Ishikawa (cell line): ENCODE data around the gene CCDC8.

Experiments
- FOXM1 ChIP-seq: IDR thresholded peaks from 2 replicates; pipeline ENCODE4 v1.6.1; 2012; ENCODE audit warnings: low read depth, borderline replicate concordance
- TAF1 ChIP-seq: IDR thresholded peaks from 2 replicates; pipeline ENCODE4 v1.6.1; 2012; ENCODE audit warnings: low read depth, mild to moderate bottlenecking
- TCF12 ChIP-seq: IDR thresholded peaks from 2 replicates; pipeline ENCODE4 v1.6.1; 2012; ENCODE audit warnings: low read depth
- YY1 ChIP-seq: IDR thresholded peaks from 2 replicates; pipeline ENCODE4 v1.6.1; 2012; ENCODE audit warnings: low read depth
- TF ChIP-seq, protein P1 (sequence below): IDR thresholded peaks from 2 replicates; pipeline ENCODE4 v1.6.1; 2012

- TF ChIP-seq FOXM1: no peak
- TF ChIP-seq TAF1: no peak
- TF ChIP-seq TCF12: no peak
- TF ChIP-seq, protein P1, sequence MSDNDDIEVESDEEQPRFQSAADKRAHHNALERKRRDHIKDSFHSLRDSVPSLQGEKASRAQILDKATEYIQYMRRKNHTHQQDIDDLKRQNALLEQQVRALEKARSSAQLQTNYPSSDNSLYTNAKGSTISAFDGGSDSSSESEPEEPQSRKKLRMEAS: no peak
- no peak for TF ChIP-seq YY1
These were observed 48.2 kb upstream of the CCDC8 start for GRCh38 chr19:46461537-46461936.
